Lung microvascular endothelial cell (primary cell): ENCODE results near the gene CRB2. TPM values are rescaled to one million over a fixed set of nuclear protein-coding genes. Genes with fewer than 3 reads are reported as not detected.

Experiments used
- DNase-seq, 2 donors: peaks; one replicate each; pipeline versions ENCODE4 v3.0.0 to v3.0.0-alpha.2; 2010; ENCODE audit warnings: low read depth in 2 of 2
- total RNA-seq: library from RNA; depleted of rRNA; stranded (reverse); fragments of >200 nt; gene quantifications from 2 replicates; pipeline ENCODE4 v1.2.1, GENCODE V29; 2014

CRB2 gene
- total RNA-seq, 1 donor from 2014 or later, result not detected

- peak in 1 of 2 donors; percentile 61 for DNase-seq
These were observed 8.3 kb downstream of the CRB2 start for GRCh38 chr9:123364241-123364824.

GRCh38 chr9:123365287-123365880 lies 9.4 kb downstream of the CRB2 start:
- DNase-seq, result no peak

- no peak for DNase-seq
These were observed 10.0 kb downstream of the CRB2 start for GRCh38 chr9:123365881-123366528.

- DNase-seq, result no peak
These were observed 12.0 kb downstream of the CRB2 start for GRCh38 chr9:123368023-123368422.

- DNase-seq, result no peak
These were observed 12.6 kb downstream of the CRB2 start for GRCh38 chr9:123368536-123369153.

GRCh38 chr9:123369296-123369695 lies 13.3 kb downstream of the CRB2 start:
- DNase-seq, result no peak

GRCh38 chr9:123370108-123370507 lies 14.1 kb downstream of the CRB2 start:
- DNase-seq, result no peak

- no peak for DNase-seq
These were observed 14.7 kb downstream of the CRB2 start for GRCh38 chr9:123370526-123371227.

- DNase-seq, result no peak
These were observed 15.2 kb downstream of the CRB2 start for GRCh38 chr9:123371228-123371584.

GRCh38 chr9:123371805-123372590 lies 16.0 kb downstream of the CRB2 start:
- DNase-seq, result no peak

- no peak for DNase-seq
These were observed 16.9 kb downstream of the CRB2 start for GRCh38 chr9:123372766-123373446.

- DNase-seq, result no peak
These were observed 17.5 kb downstream of the CRB2 start for GRCh38 chr9:123373447-123373923.

- DNase-seq, result peak in 1 of 2 donors; percentile 11
These were observed 17.9 kb downstream of the CRB2 start for GRCh38 chr9:123373946-123374345.

- DNase-seq, result no peak
These were observed 19.6 kb downstream of the CRB2 start for GRCh38 chr9:123375469-123376132.

GRCh38 chr9:123376218-123377071 lies 20.4 kb downstream of the CRB2 start:
- no peak for DNase-seq

GRCh38 chr9:123377211-123377971 lies 21.4 kb downstream of the CRB2 start:
- no peak for DNase-seq

GRCh38 chr9:123378025-123378424 lies 22.0 kb downstream of the CRB2 start:
- no peak for DNase-seq

- DNase-seq, result no peak
These were observed 23.1 kb downstream of the CRB2 start for GRCh38 chr9:123378956-123379660.
